ENCODE measurements around the gene RALGPS2.

RALGPS2 gene

DNA sequence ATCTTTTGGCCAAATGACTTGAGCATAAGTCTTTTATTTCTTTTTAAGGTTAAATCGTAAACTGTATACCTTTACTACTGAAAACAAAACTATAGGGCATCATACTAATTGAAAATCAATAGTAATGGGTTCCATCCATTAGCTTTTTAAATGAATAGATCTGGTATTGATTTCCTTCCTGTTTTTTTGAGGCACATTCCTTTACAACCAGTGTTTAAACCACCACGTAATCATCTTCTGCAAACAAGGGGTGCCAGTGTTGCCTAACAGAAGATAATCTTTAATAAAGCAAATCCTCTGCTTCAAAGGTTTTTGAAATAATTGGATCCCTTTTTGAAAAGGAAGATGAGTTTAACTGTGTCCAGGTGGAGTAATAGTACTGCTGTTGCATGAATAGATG lies 194.5 kb downstream of the RALGPS2 start:
- DNase-seq (ENCODE audit: low read depth) = no peak

GRCh38 chr1:178921499-178921898 lies 196.5 kb downstream of the RALGPS2 start:
- no peak for DNase-seq (ENCODE audit: low read depth)

DNA sequence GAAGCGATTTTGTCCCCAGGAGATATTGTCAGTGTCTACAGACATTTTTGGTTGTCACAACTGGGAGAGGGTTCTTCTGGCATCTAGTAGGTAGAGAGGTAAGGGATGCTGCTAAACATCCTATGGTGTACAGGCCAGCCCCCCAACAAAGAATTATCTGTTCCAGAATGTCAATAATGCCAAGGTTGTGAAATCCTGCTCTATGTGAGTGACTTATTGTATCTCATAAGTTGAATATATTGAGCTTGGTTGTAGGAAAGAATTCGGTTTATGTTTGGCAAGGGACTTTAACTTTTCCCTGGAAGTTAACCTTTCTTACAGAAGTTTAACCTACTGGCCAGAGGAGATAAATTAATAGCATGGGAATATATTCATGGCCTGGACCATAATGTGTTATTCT lies 198.5 kb downstream of the RALGPS2 start:
- no peak for DNase-seq (ENCODE audit: low read depth)

DNA sequence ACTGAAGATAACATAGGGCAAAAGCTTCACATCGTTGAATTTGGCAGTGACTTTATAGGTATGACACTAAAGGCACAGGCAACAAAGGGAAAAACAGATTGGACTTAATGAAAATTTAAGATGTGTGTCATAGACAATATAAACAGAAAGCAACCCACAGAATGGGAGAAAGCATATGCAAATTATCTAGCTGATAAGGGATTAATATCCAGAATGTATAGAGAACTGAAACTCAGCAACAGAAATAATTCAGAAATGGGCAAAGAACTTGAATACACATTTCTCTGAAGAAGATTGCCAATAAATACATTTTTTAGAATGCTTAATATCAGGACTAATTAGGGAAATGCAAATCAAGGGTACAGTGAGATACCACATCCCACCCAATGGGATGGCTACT lies 201.0 kb downstream of the RALGPS2 start:
- DNase-seq (ENCODE audit: low read depth) = no peak

DNA sequence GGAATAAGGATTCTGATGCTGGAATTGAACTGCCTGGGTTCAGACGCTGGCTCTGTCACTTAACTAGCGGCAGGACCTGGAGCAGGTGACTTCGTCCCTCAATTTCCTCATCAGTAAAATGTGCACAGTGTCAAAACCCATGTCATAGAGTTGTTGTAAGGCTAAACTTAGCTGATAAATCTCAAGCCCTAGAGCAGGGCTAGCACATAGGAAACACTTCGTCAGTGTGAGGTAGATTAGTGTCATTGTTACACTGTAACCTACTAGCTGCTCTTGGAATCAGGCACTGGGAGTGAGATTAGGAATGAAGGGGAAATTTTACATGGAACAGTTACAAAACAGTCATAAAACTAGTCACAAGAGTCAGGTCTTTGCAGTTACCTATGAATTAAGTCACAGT lies 202.0 kb downstream of the RALGPS2 start:
- no peak for DNase-seq (ENCODE audit: low read depth)

DNA sequence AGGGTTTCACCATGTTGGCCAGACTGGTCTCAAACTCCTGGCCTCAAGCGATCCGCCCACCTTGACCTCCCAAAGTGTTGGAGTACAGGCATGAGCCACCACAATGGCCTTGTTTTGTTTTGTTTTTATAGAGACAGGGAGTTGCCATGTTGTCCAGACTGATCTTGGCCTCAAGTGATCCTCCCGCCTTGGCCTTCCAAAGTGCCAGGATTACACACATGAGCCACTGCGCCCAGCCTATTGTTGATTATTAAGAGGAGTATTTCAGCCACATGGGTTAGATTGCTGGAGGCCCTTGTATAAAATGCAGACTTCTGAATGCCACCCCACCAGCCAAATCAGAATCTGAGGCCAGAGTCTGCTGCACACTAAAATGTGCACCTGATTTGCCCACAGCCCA lies 203.0 kb downstream of the RALGPS2 start:
- no peak for DNase-seq (ENCODE audit: low read depth)

GRCh38 chr1:178928976-178929375 lies 203.9 kb downstream of the RALGPS2 start:
- DNase-seq (ENCODE audit: low read depth) = no peak

DNA sequence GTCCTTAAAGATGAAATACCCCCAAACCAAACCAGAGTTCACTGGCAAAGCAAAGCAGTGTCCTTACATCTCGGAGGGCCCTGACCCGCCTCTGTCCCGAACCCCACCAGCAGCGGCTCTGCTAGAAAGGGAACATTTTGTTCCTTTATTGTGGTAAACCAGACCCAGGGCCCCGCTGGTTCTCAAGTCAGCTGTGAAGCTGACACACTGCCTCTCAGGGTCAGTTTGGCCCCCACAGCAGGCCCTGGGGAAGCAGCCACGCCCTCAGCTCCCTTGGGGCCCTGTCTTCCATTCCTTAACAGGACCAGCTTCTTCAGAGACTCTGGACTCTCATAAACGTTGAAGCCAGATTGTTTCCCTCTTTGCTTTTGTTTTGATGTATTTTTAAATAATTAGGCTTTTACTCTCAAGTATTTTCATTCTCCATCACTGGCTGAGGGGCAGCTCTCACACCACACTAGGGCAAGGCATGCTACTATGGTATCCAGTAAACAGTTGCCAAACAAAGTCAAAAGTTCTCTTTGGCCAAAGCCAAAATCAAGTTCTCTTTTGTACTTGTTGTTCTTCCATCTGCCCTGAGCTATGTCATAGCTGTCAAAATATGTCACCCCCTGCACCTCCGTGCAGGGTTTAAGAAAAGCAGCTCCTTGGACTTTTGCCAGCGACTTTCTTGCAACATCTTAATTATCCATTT lies 207.0 kb downstream of the RALGPS2 start:
- no peak for DNase-seq (ENCODE audit: low read depth)

GRCh38 chr1:178932552-178932906 lies 207.5 kb downstream of the RALGPS2 start:
- DNase-seq (ENCODE audit: low read depth) = no peak

DNA sequence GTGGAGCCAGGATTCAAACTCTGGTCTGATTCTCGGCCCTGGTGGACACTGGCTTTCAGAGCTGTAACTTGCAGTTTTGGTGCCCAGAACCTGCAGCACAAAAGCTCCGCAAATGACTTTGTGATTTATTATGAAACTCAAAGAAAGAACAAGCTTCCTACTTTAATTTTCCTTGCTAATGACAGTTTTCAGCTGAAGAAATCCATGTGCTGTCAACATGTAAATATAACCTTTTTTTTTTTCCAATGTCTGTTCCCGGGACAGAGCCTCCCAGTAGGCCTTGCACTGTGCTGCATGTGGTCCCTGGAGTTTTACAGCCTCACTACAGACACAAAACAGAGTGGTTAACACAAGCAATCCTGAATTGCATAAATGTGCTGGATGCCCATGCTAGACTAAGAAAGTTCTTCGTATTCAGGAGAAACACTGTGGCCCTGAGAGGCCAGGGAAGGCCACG lies 208.1 kb downstream of the RALGPS2 start:
- no peak for DNase-seq (ENCODE audit: low read depth)

- DNase-seq (ENCODE audit: low read depth) = no peak
These were observed 208.9 kb downstream of the RALGPS2 start for GRCh38 chr1:178933709-178934490.

- DNase-seq (ENCODE audit: low read depth) = no peak
These were observed 209.5 kb downstream of the RALGPS2 start for GRCh38 chr1:178934546-178934945.

DNA sequence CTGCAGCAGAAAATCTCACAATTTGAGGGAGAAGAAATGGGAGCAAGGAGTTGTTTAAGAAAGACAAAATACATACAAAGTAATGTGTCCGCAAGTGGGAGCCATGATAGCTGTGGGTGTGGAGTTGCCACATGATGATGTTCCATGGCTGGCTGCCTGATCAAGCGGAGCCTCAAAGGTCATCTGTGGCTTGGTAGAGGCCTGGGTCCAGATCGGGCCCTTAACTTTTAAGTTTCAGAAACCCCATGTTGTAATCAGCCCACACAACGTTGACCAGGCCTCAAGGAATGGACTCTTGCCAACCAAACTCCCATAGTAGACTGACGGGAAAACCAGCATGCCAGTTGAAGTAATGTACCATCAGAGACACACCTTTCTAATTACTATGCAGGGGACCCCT lies 210.6 kb downstream of the RALGPS2 start:
- DNase-seq (ENCODE audit: low read depth) = no peak

GRCh38 chr1:178937695-178938094 lies 212.7 kb downstream of the RALGPS2 start:
- no peak for DNase-seq (ENCODE audit: low read depth)

GRCh38 chr1:178938101-178938958 lies 213.3 kb downstream of the RALGPS2 start:
- DNase-seq (ENCODE audit: low read depth) = no peak

- DNase-seq (ENCODE audit: low read depth) = no peak
These were observed 213.9 kb downstream of the RALGPS2 start for GRCh38 chr1:178938959-178939317.

- DNase-seq (ENCODE audit: low read depth) = no peak
These were observed 214.5 kb downstream of the RALGPS2 start for GRCh38 chr1:178939338-178940067.

DNA sequence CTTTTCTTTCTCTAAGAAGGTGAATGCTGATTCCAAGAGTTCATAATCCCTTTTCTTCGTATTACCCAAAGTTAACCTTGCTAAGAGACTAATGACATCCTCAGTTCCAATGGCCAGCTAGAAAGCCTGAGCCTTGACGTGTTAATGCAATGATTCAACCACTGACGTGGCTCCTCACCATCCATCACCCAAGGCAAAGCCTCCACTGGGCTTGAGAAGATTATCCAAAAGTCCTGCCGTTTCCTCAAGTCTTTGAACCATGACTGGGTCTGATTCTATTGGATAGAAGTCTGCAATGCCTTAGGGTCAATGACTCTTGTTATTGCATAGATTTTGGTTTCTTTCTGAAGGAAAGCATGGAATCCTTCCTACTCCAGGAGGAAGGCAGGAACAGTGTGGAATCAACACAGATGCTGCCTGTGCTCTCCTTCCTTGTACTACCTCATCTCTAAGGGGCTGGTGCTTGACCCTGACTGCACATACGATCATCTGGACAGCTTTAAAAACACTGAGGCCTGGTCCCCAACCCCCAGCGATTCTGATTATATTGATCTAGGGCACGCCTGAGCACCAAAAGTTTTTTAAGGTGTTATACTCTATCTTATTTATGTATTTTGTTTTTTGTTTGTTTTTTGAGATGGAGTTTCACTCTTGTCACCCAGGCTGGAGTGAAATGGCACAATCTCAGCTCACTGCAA lies 215.2 kb downstream of the RALGPS2 start:
- no peak for DNase-seq (ENCODE audit: low read depth)

- no peak for DNase-seq (ENCODE audit: low read depth)
These were observed 216.2 kb downstream of the RALGPS2 start for GRCh38 chr1:178941261-178941689.

DNA sequence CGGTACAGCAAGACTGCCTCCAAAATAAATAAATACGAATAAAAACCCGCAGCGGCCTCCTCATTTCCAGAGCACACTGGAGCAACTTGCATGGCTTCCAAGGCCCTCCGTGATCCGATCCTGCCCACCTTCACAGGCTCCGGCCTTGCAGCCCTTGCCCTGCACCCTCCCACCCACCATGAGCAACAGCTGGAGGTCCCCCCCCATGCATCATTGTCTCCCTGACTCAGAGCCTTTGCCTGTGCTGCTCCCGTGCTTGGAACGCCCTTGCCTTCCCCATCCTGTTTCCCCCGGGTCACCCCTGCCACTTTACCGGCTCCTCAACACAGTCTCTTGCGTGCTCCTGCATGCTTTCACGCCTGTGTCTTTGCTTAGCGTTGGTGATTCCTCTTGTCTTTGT lies 216.8 kb downstream of the RALGPS2 start:
- DNase-seq (ENCODE audit: low read depth) = no peak

Data from activated T-helper 9 cell treated with anti-CD3 and anti-CD28 coated beads, Interleukin-2, amount 50 U/mL, for 16 hours (primary cell).